GM21423 (cell line): ENCODE measurements around the gene WAC.

Source experiments
- ATAC-seq: cut with Tn5 transposase; IDR thresholded peaks from one replicate; pipeline ENCODE4 v1.9.1; 2021; ENCODE audit warnings: mild to moderate bottlenecking, moderate library complexity; ENCODE audit not compliant: unreplicated experiment

The WAC gene

DNA sequence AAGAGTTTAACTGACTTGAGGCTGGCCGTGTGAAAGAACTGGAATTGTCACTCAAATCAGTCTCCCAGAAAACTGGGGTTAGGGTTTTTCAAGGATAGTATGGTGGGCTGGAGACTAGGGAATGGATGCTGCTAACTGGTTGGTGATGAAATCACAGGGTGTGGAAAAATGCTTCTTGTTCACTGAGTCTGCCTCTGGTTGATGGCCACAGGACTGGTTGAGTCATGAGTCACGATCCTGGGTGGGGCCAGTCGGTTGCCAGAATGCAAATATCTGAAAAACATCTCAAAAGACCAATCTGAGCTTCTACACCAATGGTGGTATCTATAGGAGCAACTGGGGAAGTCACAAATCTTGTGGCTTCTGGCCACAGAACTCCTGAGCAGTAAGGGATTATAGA is 128.1 kb downstream of the WAC start:
- ATAC-seq, result no peak

DNA sequence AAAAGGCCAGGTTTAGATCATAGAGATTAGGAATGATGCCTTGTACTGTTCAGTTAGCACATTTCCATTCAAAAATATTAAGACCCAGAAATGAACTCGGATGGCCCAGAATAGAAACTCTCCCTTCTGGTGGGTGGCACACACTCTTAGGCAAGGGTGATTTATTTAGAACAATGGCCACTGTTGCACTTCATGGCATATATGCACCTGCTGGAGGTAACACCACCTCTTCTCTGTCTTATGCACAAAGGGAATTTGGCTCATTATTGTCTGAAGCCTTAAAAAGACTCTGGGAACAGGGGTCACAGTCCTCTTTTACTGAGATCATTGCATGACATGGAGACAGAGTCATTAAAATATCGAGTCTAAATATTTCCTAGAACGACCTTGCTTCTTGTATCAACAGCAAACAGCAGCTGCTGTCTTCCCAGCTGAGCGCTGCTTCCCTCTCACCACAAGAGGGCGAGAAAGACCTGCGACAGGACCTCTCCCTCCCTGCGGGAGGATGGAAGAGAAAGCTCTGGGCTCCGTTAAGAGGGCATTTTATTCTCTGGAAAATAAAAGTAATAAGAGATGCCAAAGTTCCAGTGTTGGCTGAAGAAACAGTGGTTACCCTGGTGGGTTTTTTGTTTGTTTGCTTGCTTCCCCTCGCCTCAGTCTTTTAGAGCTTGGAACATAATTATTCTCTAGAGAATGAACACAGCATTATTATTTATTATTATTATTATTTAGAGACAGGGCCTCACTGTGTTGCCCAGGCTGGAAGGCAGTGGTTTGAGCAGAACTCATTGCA is 130.9 kb downstream of the WAC start:
- ATAC-seq, result peak; percentile 82

DNA sequence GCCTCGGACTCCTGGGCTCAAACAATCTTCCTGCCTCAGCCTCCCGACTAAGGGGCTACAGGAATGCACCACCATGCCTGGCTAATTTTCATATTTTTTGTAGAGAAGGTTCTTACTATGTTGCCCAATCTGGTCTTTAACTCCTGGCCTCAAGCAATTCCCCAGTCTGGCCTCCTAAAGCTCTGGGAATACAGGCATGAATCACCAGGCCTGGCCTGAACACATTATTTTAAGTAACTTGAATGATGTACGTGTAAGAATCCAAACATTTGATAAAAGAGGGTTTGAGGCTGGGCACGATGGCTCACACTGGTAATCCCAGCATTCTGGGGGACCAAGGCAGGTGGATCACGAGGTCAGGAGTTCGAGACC is 131.4 kb downstream of the WAC start:
- no peak for ATAC-seq

DNA sequence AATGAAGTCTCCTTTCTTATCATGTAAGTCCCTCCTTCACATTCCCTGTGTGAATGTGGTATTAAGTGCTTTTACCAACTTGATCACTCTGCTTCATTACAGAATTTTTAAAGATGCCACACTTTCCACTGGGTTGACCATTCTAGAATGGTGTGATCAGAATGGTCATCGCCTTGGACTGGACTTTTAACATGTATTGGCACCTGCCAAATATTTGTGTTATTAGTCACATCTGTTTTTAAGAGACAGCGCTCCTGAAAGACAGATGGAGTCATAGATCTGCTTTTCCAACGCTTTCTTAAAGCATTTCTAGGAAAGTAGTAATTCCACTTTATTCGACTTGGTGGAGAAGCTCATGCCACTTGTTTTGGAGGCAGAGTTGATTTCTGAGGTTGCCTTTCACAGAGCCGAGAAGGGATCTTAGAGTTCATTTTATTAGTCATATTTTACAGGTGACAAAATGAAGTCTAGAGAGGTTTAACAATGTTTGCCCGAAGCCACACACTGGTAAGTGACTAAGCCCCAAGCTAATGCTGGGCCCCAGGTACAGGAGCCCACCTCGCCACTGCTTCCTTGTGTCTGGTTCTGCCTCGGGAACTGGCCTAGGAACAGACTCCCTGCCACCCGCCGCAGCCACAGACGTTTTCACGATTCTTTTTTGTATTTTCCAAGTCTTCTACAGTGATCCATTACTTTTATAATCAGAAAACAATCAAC is 134.0 kb downstream of the WAC start:
- no peak for ATAC-seq

DNA sequence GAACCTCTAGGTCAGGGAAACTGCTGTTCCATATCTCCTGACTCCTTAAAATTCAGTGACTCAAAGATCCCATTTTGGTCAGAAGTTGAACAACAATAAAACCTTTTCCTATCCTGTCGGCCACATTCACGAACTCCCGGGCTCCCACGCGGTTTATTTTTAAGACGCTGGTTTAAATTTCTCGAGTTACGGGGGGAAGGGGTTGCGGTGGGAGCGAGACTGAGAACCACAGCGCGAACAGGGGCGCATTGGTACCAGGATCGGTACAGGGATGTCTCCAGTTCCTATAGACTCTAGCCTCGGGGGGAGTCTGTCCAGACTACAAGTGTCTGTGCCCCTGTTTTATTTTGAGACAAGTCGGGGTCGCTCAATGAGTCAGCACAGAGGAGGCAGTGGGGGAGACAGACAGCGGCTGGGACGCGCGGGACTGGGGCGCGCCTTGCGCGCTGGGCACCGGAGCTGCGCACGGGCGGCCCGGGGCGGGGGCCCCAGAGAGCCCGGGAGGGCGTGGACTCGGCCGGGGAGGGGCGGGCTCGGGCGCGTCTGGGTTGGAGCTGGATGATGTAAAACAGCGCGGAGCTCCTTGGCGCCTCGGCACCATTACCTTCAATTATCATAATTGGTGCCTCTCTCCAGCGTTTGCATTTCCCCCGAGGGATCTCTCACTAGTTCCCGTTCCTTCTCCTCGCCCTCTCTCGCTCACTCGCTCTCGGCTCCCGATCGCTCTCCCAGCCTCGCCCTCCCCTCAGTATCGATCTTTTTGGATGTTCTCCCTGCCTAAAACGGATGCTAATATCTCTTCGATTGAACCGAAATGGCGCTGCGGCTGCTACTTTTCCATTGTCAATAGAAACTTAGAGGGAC is 135.7 kb downstream of the WAC start:
- ATAC-seq, result no peak

DNA sequence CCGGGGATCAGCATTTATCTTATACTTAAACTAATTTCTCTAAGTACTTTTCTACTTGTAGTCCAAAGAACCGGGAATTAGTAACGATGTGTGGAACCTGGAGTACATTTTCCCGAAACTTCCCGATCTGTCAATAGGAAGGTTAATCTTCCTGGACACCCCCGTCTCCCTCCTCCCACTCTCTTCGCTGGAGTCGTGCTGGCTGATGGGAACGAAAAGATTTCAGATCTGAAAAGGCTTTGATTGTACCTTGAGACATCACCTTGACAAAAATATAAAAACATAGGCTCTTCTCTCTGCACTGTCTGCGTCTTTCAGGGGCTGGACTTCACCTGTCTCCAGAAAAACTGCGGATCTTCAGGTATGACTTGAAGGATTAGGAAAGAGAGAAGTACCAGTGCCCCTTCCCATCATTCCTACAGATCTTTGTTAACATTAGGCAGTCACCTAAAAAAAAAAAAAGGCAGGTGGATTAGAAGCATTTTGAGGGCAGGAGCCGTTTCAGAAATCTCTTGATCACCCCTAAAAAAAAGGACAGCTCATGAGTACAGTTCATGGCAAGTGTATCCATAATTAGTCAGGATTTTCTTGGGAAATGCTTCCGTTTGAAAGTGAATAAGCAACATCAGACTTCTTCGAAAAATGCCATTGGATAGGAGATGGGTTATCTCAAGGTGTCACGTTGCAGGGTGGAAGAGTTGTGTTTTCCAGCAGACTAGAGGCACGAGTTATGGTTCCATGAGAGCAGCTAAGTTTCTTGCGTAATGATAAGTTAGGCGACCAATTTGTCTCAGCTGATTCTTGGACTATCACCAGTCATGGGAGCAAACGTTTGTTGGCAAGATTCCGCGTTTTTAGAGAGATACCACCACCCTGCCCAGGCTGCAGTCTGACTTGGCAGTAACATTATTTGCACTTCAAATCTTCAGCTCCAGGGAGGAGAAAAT is 136.6 kb downstream of the WAC start:
- ATAC-seq, result no peak
